ENCODE measurements around the gene DCAF7. TPM values are rescaled to one million over a fixed set of nuclear protein-coding genes. Genes with fewer than 3 reads are reported as not detected.
A peak's percentile ranks its signal among the peaks of the same experiment; 100 is the strongest.

DCAF7 gene
- total RNA-seq, 2 donors from 2014 or later, result 96.0 to 114 TPM

GRCh38 chr17:63537991-63538692 lies 12.1 kb upstream of the DCAF7 start:
- no peak overlapping the region for H3K27ac ChIP-seq (ENCODE audit: low read depth, low read length)
- H3K4me3 ChIP-seq (ENCODE audit: low read length), result no peak overlapping the region
- Mint-ChIP-seq H3K27me3 (ENCODE audit: insufficient read depth) (peaks cover 31% of the 10 kb centered on the region), H3K36me3 (ENCODE audit: low read depth) (no peaks in the 10 kb centered on the region), H3K27ac (no peak overlapping the region), H3K4me3 (peak overlapping the region; percentile 32), H3K4me1 (peaks cover 3% of the 10 kb centered on the region), H3K9me3 (no peaks in the 10 kb centered on the region)
- WGBS, 2 experiments (ENCODE audit: insufficient coverage in 1 of 2, insufficient read length in 1 of 2), result 41 to 53% methylated on average over 42 to 62 of the region's 62 CpGs
- DNase-seq, result peak; percentile 75
- no peak for TF ChIP-seq CTCF (conservative IDR thresholded peaks at IDR 0.05)
- H3K36me3 ChIP-seq (ENCODE audit: control insufficient read depth, insufficient read depth, low read length), result no peaks in the 10 kb centered on the region
- no peaks in the 10 kb centered on the region for H3K9me3 ChIP-seq (ENCODE audit: control insufficient read depth, low read length)
- peaks cover 31% of the 10 kb centered on the region for H3K27me3 ChIP-seq (ENCODE audit: control insufficient read depth, insufficient read depth, low read length, poor library complexity, severe bottlenecking)
- H3K4me1 ChIP-seq (ENCODE audit: control insufficient read depth, insufficient read depth, low read length), result no peaks in the 10 kb centered on the region
- H3K9ac ChIP-seq (ENCODE audit: extremely low read depth, low read length, poor library complexity, severe bottlenecking), result no peak overlapping the region

GRCh38 chr17:63538693-63539595 lies 11.3 kb upstream of the DCAF7 start:
- Histone ChIP-seq H3K27me3 (ENCODE audit: control insufficient read depth, insufficient read depth, low read length, poor library complexity, severe bottlenecking) (peaks cover 31% of the 10 kb centered on the region), H3K36me3 (ENCODE audit: control insufficient read depth, insufficient read depth, low read length) (no peaks in the 10 kb centered on the region), H3K4me3 (ENCODE audit: low read length) (no peak overlapping the region), H3K27ac (ENCODE audit: low read depth, low read length) (no peak overlapping the region), H3K9ac (ENCODE audit: extremely low read depth, low read length, poor library complexity, severe bottlenecking) (no peak overlapping the region), H3K4me1 (ENCODE audit: control insufficient read depth, insufficient read depth, low read length) (no peaks in the 10 kb centered on the region), H3K9me3 (ENCODE audit: control insufficient read depth, low read length) (no peaks in the 10 kb centered on the region)
- Mint-ChIP-seq H3K27me3 (ENCODE audit: insufficient read depth) (peaks cover 31% of the 10 kb centered on the region), H3K27ac (no peak overlapping the region), H3K4me1 (peaks cover 3% of the 10 kb centered on the region), H3K4me3 (peak overlapping the region; percentile 32), H3K36me3 (ENCODE audit: low read depth) (no peaks in the 10 kb centered on the region), H3K9me3 (no peaks in the 10 kb centered on the region)
- 83 to 94% methylated on average over 6 to 9 of the region's 9 CpGs for WGBS, 2 experiments (ENCODE audit: insufficient coverage in 1 of 2, insufficient read length in 1 of 2)
- no peak for TF ChIP-seq CTCF (conservative IDR thresholded peaks at IDR 0.05)
- DNase-seq, result peak; percentile 34

GRCh38 chr17:63540590-63540989 lies 9.7 kb upstream of the DCAF7 start:
- 76% methylated on average over 4 of the region's 4 CpGs for WGBS, 2 experiments (ENCODE audit: insufficient coverage in 1 of 2, insufficient read length in 1 of 2)
- Mint-ChIP-seq H3K27ac (no peak overlapping the region), H3K27me3 (ENCODE audit: insufficient read depth) (peaks cover 31% of the 10 kb centered on the region), H3K4me3 (no peak overlapping the region), H3K36me3 (ENCODE audit: low read depth) (no peaks in the 10 kb centered on the region), H3K9me3 (no peaks in the 10 kb centered on the region), H3K4me1 (peaks cover 3% of the 10 kb centered on the region)
- Histone ChIP-seq H3K27me3 (ENCODE audit: control insufficient read depth, insufficient read depth, low read length, poor library complexity, severe bottlenecking) (peaks cover 31% of the 10 kb centered on the region), H3K36me3 (ENCODE audit: control insufficient read depth, insufficient read depth, low read length) (no peaks in the 10 kb centered on the region), H3K9ac (ENCODE audit: extremely low read depth, low read length, poor library complexity, severe bottlenecking) (no peak overlapping the region), H3K9me3 (ENCODE audit: control insufficient read depth, low read length) (no peaks in the 10 kb centered on the region), H3K4me1 (ENCODE audit: control insufficient read depth, insufficient read depth, low read length) (no peaks in the 10 kb centered on the region), H3K27ac (ENCODE audit: low read depth, low read length) (no peak overlapping the region), H3K4me3 (ENCODE audit: low read length) (no peak overlapping the region)
- TF ChIP-seq CTCF (conservative IDR thresholded peaks at IDR 0.05), result no peak
- DNase-seq, result peak; percentile 42
